Cardiac septum (tissue), 1 donor: ENCODE measurements around the gene TAF11L11. TPM values are rescaled to one million over a fixed set of nuclear protein-coding genes. Genes with fewer than 3 reads are reported as not detected.

Experiments used
- total RNA-seq: library from RNA; stranded (reverse); fragmentation: NEBNext Ultra II Directional; extraction: Animal tissue kit (Norgen Biotek cat#: 25700); gene quantifications from one replicate; pipeline ENCODE4 v1.2.1, GENCODE V29; 2021
- donor health status: DM: no; HTN: no; CAD: no.

The TAF11L11 gene
- total RNA-seq, 1 donor from 2014 or later = not detected

Other genes starting within 250 kb of the TAF11L11 start
- not detected for gene TAF11L2, start 106.0 kb upstream of the TAF11L11 start, total RNA-seq
- gene TAF11L3, start 85.8 kb upstream of the TAF11L11 start, total RNA-seq = not detected
- not detected for gene TAF11L4, start 82.4 kb upstream of the TAF11L11 start, total RNA-seq
- not detected for gene TAF11L5, start 78.9 kb upstream of the TAF11L11 start, total RNA-seq
- not detected for gene TAF11L6, start 75.5 kb upstream of the TAF11L11 start, total RNA-seq
- not detected for gene TAF11L7, start 18.4 kb upstream of the TAF11L11 start, total RNA-seq
- not detected for gene TAF11L8, start 13.2 kb upstream of the TAF11L11 start, total RNA-seq
- gene TAF11L9, start 9.8 kb upstream of the TAF11L11 start, total RNA-seq = not detected
- not detected for gene TAF11L10, start 6.4 kb upstream of the TAF11L11 start, total RNA-seq
- gene TAF11L12, start 6.2 kb downstream of the TAF11L11 start, total RNA-seq = not detected
- gene TAF11L13, start 27.9 kb downstream of the TAF11L11 start, total RNA-seq = not detected
- gene TAF11L14, start 30.3 kb downstream of the TAF11L11 start, total RNA-seq = not detected